Transverse colon (tissue), 4 donors: ENCODE results near the gene KRAS. TPM values are rescaled to one million over a fixed set of nuclear protein-coding genes. Genes with fewer than 3 reads are reported as not detected.

Experiments
- DNase-seq: peaks from one replicate; pipeline ENCODE4 v3.0.0-alpha.2; 2019
- H3K27ac ChIP-seq, 4 donors: fragments of 200-600 bp; sonication (generic); 2 replicates each; pipeline ENCODE4 v1.5.1; 2016 to 2018; ENCODE audit warnings: inconsistent platforms in 4 of 4
- H3K27me3 ChIP-seq: fragments of 200-600 bp; sonication (generic); 2 replicates; pipeline ENCODE4 v1.5.1; 2017; ENCODE audit warnings: inconsistent platforms
- H3K36me3 ChIP-seq, 4 donors: fragments of 200-600 bp; sonication (generic); 2 replicates each; pipeline ENCODE4 v1.5.1; 2017 to 2019; ENCODE audit warnings: inconsistent platforms in 4 of 4
- H3K4me1 ChIP-seq, 4 donors: fragments of 200-600 bp; sonication (generic); 2 replicates each; pipeline ENCODE4 v1.5.1; 2017 to 2020; ENCODE audit warnings: inconsistent platforms in 4 of 4
- H3K4me3 ChIP-seq, 4 donors: fragments of 200-600 bp; sonication (generic); 1 replicate in 1 of 4; 2 replicates in 3 of 4; pipeline versions ENCODE4 v1.5.1 to v1.6.1; 2017 to 2019; ENCODE audit warnings: inconsistent platforms in 4 of 4
- H3K9me3 ChIP-seq, 2 donors: fragments of 200-600 bp; sonication (generic); 2 replicates each; pipeline ENCODE4 v1.5.1; 2017 to 2019; ENCODE audit warnings: inconsistent platforms in 2 of 2
- EP300 ChIP-seq: sonication (generic); formaldehyde crosslinking; IDR thresholded peaks from one replicate; pipeline ENCODE4 v1.6.1; 2017; ENCODE audit warnings: antibody characterized with exemption, low read depth
- POLR2A ChIP-seq: fragments of 450-650 bp; IDR thresholded peaks from one replicate; pipeline ENCODE4 v1.6.1; 2016; ENCODE audit warnings: antibody characterized with exemption, mild to moderate bottlenecking, moderate library complexity
- POLR2AphosphoS5 ChIP-seq, 3 donors: sonication (generic); formaldehyde crosslinking; IDR thresholded peaks; one replicate each; pipeline ENCODE4 v1.6.1; 2016; ENCODE audit warnings: antibody characterized with exemption in 3 of 3
- WGBS, 2 donors: methylation state at CpG; one replicate each; pipeline ENCODE4 v1.1.5; 2018; ENCODE audit warnings: low coverage in 1 of 2; 5-methylcytosine and 5-hydroxymethylcytosine counted together
- in situ Hi-C, 4 donors: fragments of 200-750 bp; cut with MboI; loops; one replicate each; pipeline versions ENCODE4 v1.15.0 to v1.15.1; 2017; ENCODE audit warnings: low sequenced_read_pairs in 3 of 4, low pct_ligation_motif_present in 1 of 4, low pct_unique_long_range_greater_than_20kb in 1 of 4
- intact Hi-C: fragments of 100-400 bp; cut with DNase I; formaldehyde crosslinking; loops from one replicate; pipeline ENCODE4 v1.15.1; 2023; ENCODE audit warnings: low total_unique reads
- total RNA-seq, 4 donors: library from RNA; depleted of rRNA; stranded (reverse); fragments of >200 nt; gene quantifications; one replicate each; pipeline ENCODE4 v1.1.0, GENCODE V29; 2016
- TF ChIP-seq, protein P1 (sequence below), 5 experiments: fragments of 200-600 bp in 3 of 5; fragments of 450-650 bp in 2 of 5; sonication (generic) in 3 of 5; IDR thresholded peaks; 1 replicate in 2 of 5; 2 replicates in 3 of 5; pipeline ENCODE4 v1.5.1; 2016 to 2017; ENCODE audit warnings: antibody characterized with exemption in 5 of 5, inconsistent platforms in 3 of 5, mild to moderate bottlenecking in 2 of 5, moderate library complexity in 1 of 5

KRAS gene
- total RNA-seq, 4 donors from 2014 or later, result 7.6 to 40.6 (median 30.5) TPM

DNA sequence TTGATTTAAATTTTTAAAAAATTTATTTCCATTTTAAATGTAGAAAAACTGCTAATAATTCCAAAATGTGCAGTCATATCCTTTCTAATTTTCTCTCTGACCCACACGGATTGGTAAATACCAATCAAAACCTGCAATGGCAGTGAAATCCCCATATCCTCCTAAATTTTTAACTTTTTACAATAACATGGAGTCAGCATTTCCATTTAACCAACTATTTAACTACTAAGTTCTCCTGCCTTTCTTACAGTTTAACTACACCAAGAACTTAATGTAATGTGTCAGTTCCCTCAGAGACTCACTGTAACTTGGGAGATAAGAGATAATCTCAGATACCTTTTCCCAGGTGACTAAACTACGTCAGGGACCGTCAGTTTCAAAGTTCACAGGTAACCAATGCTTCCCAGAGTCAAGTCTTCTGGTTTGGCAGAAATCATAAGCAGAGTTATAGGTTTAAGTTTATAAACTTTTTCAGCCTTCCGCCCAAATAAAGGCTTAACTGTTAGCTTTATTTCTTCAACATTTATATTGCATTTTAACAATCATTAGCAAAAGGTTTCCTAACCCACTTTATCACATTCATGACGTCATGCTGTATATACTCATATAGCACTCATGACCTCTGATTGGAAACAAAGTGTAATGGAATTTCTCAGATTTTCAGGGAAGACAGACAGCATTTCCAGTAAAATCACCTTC, 7.6 kb downstream of the KRAS start:
- DNase-seq, result peak; percentile 20
- in situ Hi-C loops (no loop called here), intact Hi-C loops (no loop called here)
- H3K36me3 ChIP-seq, result no peaks in the 10 kb centered on the region
- no peaks in the 10 kb centered on the region for H3K27me3 ChIP-seq
- H3K4me3 ChIP-seq, result no peak overlapping the region
- H3K9me3 ChIP-seq, result no peaks in the 10 kb centered on the region
- H3K4me1 ChIP-seq, result peaks cover 0 to 35% (median 0%) of the 10 kb centered on the region in 4 donors
- 64 to 79% methylated on average over 4 to 5 of the region's 5 CpGs for whole genome bisulfite sequencing, 2 donors
- no peak for TF ChIP-seq POLR2A
- TF ChIP-seq POLR2AphosphoS5 (IDR thresholded peaks at IDR 0.05), result peak in 1 of 3 donors; percentile 9
- H3K27ac ChIP-seq, result peak overlapping the region; percentile 12 to 51 (median 32)

DNA sequence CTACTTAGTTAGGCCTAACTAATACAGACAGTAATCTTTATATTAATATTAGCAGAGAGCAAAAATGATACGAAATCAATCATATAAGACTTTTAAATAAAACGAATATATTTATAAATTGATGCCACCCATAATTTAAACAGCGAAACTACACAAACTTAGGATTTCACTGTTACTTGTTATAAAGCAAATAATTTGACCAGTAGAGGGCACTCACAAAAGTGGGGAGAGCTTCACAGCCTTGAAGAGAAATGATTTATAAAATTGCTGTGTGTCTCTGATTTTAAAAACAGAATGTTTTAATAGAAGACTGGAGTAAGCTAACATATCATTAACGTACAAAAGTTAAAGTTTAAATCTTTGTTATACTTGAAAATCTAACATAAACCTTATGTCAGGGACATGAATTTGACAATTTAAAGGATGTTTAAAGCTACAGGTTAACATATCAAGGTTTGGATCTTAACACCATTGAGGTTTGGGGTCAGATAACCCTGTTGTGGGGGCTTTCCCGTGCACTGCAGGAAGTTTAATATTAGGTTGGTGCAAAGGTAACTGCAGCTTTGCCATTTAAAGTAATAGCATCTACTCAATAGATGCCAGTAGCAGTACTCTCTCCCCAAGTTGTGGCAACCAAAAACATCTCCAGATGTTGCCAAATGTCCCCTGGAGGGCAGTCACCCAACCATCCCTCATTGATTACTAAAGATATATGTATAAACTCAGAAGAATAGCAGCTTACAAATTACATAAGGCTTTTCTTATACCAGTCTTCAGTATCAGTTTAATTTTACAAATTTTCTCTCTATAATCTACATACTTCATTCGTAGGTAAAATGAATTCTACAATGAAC, 9.3 kb downstream of the KRAS start:
- 42 to 46% methylated on average over 5 to 6 of the region's 6 CpGs for WGBS, 2 donors
- Histone ChIP-seq H3K36me3 (no peaks in the 10 kb centered on the region), H3K27ac (peak overlapping the region in 2 of 4 donors; percentile 10 to 11), H3K4me3 (no peak overlapping the region), H3K4me1 (peaks cover 0 to 28% (median 0%) of the 10 kb centered on the region in 4 donors), H3K9me3 (no peaks in the 10 kb centered on the region), H3K27me3 (no peaks in the 10 kb centered on the region)
- intact Hi-C loops (no loop called here), in situ Hi-C loops (no loop called here)
- no peak for TF ChIP-seq EP300
- TF ChIP-seq, protein P1, sequence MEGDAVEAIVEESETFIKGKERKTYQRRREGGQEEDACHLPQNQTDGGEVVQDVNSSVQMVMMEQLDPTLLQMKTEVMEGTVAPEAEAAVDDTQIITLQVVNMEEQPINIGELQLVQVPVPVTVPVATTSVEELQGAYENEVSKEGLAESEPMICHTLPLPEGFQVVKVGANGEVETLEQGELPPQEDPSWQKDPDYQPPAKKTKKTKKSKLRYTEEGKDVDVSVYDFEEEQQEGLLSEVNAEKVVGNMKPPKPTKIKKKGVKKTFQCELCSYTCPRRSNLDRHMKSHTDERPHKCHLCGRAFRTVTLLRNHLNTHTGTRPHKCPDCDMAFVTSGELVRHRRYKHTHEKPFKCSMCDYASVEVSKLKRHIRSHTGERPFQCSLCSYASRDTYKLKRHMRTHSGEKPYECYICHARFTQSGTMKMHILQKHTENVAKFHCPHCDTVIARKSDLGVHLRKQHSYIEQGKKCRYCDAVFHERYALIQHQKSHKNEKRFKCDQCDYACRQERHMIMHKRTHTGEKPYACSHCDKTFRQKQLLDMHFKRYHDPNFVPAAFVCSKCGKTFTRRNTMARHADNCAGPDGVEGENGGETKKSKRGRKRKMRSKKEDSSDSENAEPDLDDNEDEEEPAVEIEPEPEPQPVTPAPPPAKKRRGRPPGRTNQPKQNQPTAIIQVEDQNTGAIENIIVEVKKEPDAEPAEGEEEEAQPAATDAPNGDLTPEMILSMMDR (IDR thresholded peaks at IDR 0.05), result peak; percentile 65 to 72 (median 69)
- no peak for DNase-seq

DNA sequence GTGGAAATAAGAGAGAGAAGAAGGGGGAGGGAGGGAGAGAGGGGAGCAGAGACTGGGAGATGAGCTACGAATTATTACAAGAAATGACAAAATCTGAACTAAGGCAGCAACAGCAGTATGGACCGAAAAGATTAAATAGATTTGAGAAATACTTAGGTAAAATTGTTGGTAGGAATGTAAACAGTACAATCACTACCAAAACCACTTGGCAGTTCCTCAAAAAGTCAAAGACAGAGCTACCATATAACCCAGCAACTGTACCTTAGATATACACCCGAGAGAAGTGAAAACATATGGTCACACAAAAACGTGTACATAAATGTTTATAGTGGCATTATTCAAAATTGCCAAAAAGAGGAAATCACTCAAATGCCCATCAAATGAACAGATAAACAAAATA, 14.1 kb downstream of the KRAS start:
- Histone ChIP-seq H3K4me1 (peaks cover 0 to 9% (median 0%) of the 10 kb centered on the region in 4 donors), H3K4me3 (no peak overlapping the region), H3K9me3 (no peaks in the 10 kb centered on the region), H3K27ac (no peak overlapping the region), H3K36me3 (no peaks in the 10 kb centered on the region), H3K27me3 (no peaks in the 10 kb centered on the region)
- in situ Hi-C loops, result no loop called here
- DNase-seq, result no peak
- TF ChIP-seq POLR2A (no peak), POLR2AphosphoS5 (IDR thresholded peaks at IDR 0.05) (no peak), EP300 (no peak)
- TF ChIP-seq, protein P1 (IDR thresholded peaks at IDR 0.05), result no peak
- intact Hi-C loops, result no loop called here
- 68 to 81% methylated on average over 4 of the region's 4 CpGs for WGBS, 2 donors

DNA sequence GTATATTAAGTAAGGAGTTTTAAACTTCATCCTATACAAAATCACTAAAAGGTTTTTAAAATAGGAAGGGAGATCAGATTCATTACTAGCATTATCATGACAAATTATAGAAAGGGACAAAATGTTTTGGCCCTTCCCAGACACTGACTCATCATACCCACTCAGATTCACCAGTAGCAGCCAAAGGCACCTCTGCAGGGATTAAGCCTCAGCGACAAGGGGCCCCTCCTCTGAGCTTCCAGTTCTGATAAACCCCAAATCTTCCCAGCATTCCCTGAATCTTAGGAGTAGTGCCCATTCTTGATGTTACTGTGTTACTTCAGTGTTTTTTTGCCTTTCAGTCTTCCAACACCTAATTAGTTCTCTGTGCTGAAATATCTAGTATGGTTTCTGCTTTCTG, 14.5 kb downstream of the KRAS start:
- 81 to 86% methylated on average over 1 of the region's 1 CpG for WGBS, 2 donors
- TF ChIP-seq POLR2A, result no peak
- TF ChIP-seq, protein P1 (IDR thresholded peaks at IDR 0.05), result no peak
- TF ChIP-seq EP300, result no peak
- TF ChIP-seq POLR2AphosphoS5 (IDR thresholded peaks at IDR 0.05), result no peak
- H3K27ac ChIP-seq, result no peak overlapping the region

More for the DNA sequence above, 14.5 kb downstream of the KRAS start:
- H3K36me3 ChIP-seq, result no peaks in the 10 kb centered on the region
- H3K4me3 ChIP-seq, result no peak overlapping the region
- H3K4me1 ChIP-seq, result peaks cover 0 to 5% (median 0%) of the 10 kb centered on the region in 4 donors
- no peaks in the 10 kb centered on the region for H3K27me3 ChIP-seq
- in situ Hi-C loops (no loop called here), intact Hi-C loops (no loop called here)
- no peaks in the 10 kb centered on the region for H3K9me3 ChIP-seq
- DNase-seq, result no peak
